ENCODE results near the gene HSPH1.

Gene HSPH1

GRCh38 chr13:31096654-31097302 lies 64.9 kb downstream of the HSPH1 start:
- H3K4me3 ChIP-seq (ENCODE audit: low read depth, low read length): no peak overlapping the region
- no peak for DNase-seq (ENCODE audit: low read depth)
- in situ Hi-C loops (cut with HindIII; ENCODE audit: low sequenced_read_pairs): no loop called here
- TF ChIP-seq CTCF (IDR thresholded peaks at IDR 0.05; ENCODE audit: low read depth, low read length, missing control alignments): no peak

- no peak for DNase-seq (ENCODE audit: low read depth)
- TF ChIP-seq CTCF (IDR thresholded peaks at IDR 0.05; ENCODE audit: low read depth, low read length, missing control alignments): no peak
- H3K4me3 ChIP-seq (ENCODE audit: low read depth, low read length): no peak overlapping the region
- in situ Hi-C loops (cut with HindIII; ENCODE audit: low sequenced_read_pairs): no loop called here
These were observed 67.2 kb downstream of the HSPH1 start for GRCh38 chr13:31094331-31095015.

- DNase-seq (ENCODE audit: low read depth): no peak
These were observed 68.4 kb downstream of the HSPH1 start for GRCh38 chr13:31093145-31093885.

GRCh38 chr13:31092646-31093045 lies 69.1 kb downstream of the HSPH1 start:
- no peak overlapping the region for H3K4me3 ChIP-seq (ENCODE audit: low read depth, low read length)
- in situ Hi-C loops (cut with HindIII; ENCODE audit: low sequenced_read_pairs): no loop called here
- TF ChIP-seq CTCF (IDR thresholded peaks at IDR 0.05; ENCODE audit: low read depth, low read length, missing control alignments): no peak
- no peak for DNase-seq (ENCODE audit: low read depth)

More at GRCh38 chr13:31093145-31093885, 68.4 kb downstream of the HSPH1 start:
- in situ Hi-C loops (cut with HindIII; ENCODE audit: low sequenced_read_pairs): no loop called here
- no peak overlapping the region for H3K4me3 ChIP-seq (ENCODE audit: low read depth, low read length)
- TF ChIP-seq CTCF (IDR thresholded peaks at IDR 0.05; ENCODE audit: low read depth, low read length, missing control alignments): no peak

GRCh38 chr13:31090961-31091624 lies 70.6 kb downstream of the HSPH1 start:
- H3K4me3 ChIP-seq (ENCODE audit: low read depth, low read length): no peak overlapping the region

More at GRCh38 chr13:31090961-31091624, 70.6 kb downstream of the HSPH1 start:
- DNase-seq (ENCODE audit: low read depth): no peak
- in situ Hi-C loops (cut with HindIII; ENCODE audit: low sequenced_read_pairs): no loop called here
- no peak for TF ChIP-seq CTCF (IDR thresholded peaks at IDR 0.05; ENCODE audit: low read depth, low read length, missing control alignments)

Measured in astrocyte of the cerebellum (primary cell).